Measurements from ENCODE around the gene ATP10A.
A peak's percentile ranks its signal among the peaks of the same experiment; 100 is the strongest.

Gene ATP10A

GRCh38 chr15:25812845-25813244 is 50.3 kb downstream of the ATP10A start:
- Mint-ChIP-seq H3K4me1 (ENCODE audit: low read depth in 2 of 2) (peaks cover 24 to 33% of the 10 kb centered on the region in 2 donors), H3K4me3 (no peak overlapping the region), H3K27ac (no peak overlapping the region), H3K9me3 (no peaks in the 10 kb centered on the region), H3K36me3 (ENCODE audit: insufficient read depth) (peaks cover 2% of the 10 kb centered on the region), H3K27me3 (no peaks in the 10 kb centered on the region)
- DNase-seq (no peak), ATAC-seq (replicated peaks) (no peak)

DNA sequence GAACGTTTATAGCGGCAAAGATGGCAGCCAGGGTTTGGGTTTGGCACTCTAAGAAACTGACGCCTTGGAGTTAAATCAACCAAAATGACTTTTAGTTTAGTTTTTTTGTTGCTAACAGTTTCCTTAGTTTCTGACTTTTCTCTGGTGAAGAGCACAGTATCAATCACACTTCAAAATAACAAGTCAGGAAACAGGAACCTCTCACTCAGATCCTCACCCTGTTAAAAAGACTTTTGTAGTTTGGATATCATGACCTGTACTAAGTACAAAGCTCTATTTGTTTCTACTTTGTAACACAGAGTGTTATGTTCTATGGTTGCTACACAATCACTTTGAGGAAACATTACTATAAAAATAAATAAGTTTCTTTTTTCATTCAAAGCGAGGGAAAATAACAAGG is 51.1 kb downstream of the ATP10A start:
- no peaks in the 10 kb centered on the region for H3K27me3 Mint-ChIP-seq
- H3K27ac Mint-ChIP-seq = no peak overlapping the region
- H3K4me3 Mint-ChIP-seq = peak overlapping the region; percentile 72 to 80
- H3K36me3 Mint-ChIP-seq (ENCODE audit: insufficient read depth) = peaks cover 2% of the 10 kb centered on the region
- H3K9me3 Mint-ChIP-seq = no peaks in the 10 kb centered on the region
- peaks cover 24 to 33% of the 10 kb centered on the region in 2 donors for H3K4me1 Mint-ChIP-seq (ENCODE audit: low read depth in 2 of 2)
- DNase-seq (no peak), ATAC-seq (replicated peaks) (no peak)

DNA sequence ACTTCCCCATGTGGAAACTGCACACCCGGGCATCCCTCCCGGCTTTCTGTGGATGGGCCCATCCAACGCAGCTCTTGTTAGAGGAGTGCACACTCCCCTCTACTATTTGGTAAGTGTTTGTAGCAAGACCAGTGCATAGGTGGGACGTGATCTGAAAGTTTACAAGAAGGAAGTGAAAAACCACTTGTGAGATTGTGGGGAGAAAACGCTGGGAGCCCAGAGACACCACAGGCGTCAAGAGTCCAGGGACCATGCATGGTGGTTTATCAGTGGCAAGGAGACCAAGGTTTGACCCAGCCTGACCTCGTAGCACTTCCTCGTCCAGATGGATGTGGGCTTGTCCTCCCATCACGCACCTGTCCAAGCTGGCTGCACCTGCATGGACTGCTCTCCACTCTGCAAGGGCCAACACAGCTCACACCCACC is 51.6 kb downstream of the ATP10A start:
- no peaks in the 10 kb centered on the region for H3K9me3 Mint-ChIP-seq
- H3K4me3 Mint-ChIP-seq = peak overlapping the region; percentile 72 to 80
- DNase-seq = peak in 1 of 3 experiments; percentile 14
- peak overlapping the region in 1 of 2 donors; percentile 79 for H3K27ac Mint-ChIP-seq
- H3K4me1 Mint-ChIP-seq (ENCODE audit: low read depth in 2 of 2) = peaks cover 24 to 33% of the 10 kb centered on the region in 2 donors
- H3K36me3 Mint-ChIP-seq (ENCODE audit: insufficient read depth) = peaks cover 2% of the 10 kb centered on the region
- H3K27me3 Mint-ChIP-seq = no peaks in the 10 kb centered on the region
- ATAC-seq (replicated peaks) = peak; percentile 80

GRCh38 chr15:25810631-25811091 is 52.5 kb downstream of the ATP10A start:
- Mint-ChIP-seq H3K9me3 (no peaks in the 10 kb centered on the region), H3K27me3 (no peaks in the 10 kb centered on the region), H3K36me3 (ENCODE audit: insufficient read depth) (peaks cover 2% of the 10 kb centered on the region), H3K4me1 (ENCODE audit: low read depth in 2 of 2) (peaks cover 24 to 33% of the 10 kb centered on the region in 2 donors), H3K27ac (peak overlapping the region; percentile 13 to 79), H3K4me3 (peak overlapping the region; percentile 72 to 80)
- peak; percentile 69 for ATAC-seq (replicated peaks)
- DNase-seq = no peak

DNA sequence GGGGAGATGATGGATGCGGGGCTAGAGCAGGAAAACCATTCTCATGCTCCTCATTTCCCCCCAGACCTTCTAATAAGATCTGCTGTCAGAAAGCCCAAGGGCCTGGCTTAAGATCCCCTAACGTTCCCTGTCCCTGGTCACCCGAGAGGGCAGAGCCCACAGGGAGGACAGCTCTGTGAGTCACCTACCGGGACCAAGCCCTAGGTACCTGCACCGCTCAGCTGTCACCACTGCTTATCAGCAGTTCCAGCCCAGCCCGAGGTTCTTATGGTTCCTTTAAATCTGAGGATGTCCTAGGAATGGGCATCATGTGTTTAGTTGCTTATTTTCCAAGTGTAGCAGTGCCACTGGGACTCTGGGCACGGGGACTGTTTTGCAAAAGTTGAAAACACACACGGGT is 53.0 kb downstream of the ATP10A start:
- Mint-ChIP-seq H3K4me1 (ENCODE audit: low read depth in 2 of 2) (peaks cover 24 to 33% of the 10 kb centered on the region in 2 donors), H3K27ac (peak overlapping the region in 1 of 2 donors; percentile 13), H3K4me3 (peak overlapping the region in 1 of 2 donors; percentile 72), H3K36me3 (ENCODE audit: insufficient read depth) (peaks cover 2% of the 10 kb centered on the region), H3K9me3 (no peaks in the 10 kb centered on the region), H3K27me3 (no peaks in the 10 kb centered on the region)
- DNase-seq = no peak
- no peak for ATAC-seq (replicated peaks)

DNA sequence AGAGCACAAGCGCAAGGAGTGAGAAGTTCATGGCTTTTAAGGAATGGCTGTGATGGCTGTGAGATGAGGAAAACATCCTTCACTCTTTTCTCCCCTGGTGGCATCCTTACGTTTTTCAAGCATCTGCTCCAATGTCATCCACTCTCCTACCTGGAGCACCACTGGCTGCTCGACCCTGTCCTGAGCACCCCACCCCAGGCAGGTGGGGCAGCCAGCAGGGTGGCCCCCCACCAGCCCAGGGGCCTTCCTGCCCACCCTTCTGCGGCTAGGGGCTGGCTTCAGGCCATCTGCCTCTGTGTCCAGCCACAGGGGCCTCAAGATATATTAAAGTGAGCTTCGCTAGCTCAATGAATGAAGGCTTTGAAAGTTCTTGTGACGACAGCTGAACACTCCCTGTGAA is 56.1 kb downstream of the ATP10A start:
- ATAC-seq (replicated peaks) (no peak), DNase-seq (no peak)
- Mint-ChIP-seq H3K27me3 (no peaks in the 10 kb centered on the region), H3K4me3 (no peak overlapping the region), H3K9me3 (no peaks in the 10 kb centered on the region), H3K36me3 (ENCODE audit: insufficient read depth) (peaks cover 2% of the 10 kb centered on the region), H3K27ac (no peak overlapping the region), H3K4me1 (ENCODE audit: low read depth in 2 of 2) (peaks cover 15 to 21% of the 10 kb centered on the region in 2 donors)

GRCh38 chr15:25805031-25805430 is 58.1 kb downstream of the ATP10A start:
- Mint-ChIP-seq H3K4me1 (ENCODE audit: low read depth in 2 of 2) (peaks cover 0 to 10% of the 10 kb centered on the region in 2 donors), H3K27ac (no peak overlapping the region), H3K9me3 (no peaks in the 10 kb centered on the region), H3K4me3 (no peak overlapping the region), H3K27me3 (no peaks in the 10 kb centered on the region), H3K36me3 (ENCODE audit: insufficient read depth) (peaks cover 5% of the 10 kb centered on the region)
- ATAC-seq (replicated peaks) (no peak), DNase-seq (no peak)

DNA sequence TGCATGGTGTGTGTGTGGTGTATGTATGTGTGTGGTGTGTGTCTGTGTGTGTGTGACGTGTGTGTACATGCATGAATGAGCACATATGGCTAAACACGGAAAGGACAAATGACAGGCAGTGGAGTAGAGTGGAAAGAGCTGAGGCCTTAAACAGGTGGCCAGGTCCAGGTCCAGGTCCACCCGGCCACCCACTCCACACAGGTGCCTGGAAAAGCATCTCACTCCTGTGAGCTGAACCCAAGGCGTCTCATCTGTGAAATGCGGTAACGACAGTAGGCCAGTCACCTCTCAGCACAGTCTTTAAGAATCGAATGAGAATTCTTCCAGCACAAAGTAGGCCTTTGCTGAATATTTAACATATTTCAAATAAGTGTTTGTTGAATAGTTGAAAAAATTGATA is 58.7 kb downstream of the ATP10A start:
- ATAC-seq (replicated peaks) (no peak), DNase-seq (no peak)
- Mint-ChIP-seq H3K27ac (no peak overlapping the region), H3K4me1 (ENCODE audit: low read depth in 2 of 2) (peaks cover 0 to 10% of the 10 kb centered on the region in 2 donors), H3K9me3 (no peaks in the 10 kb centered on the region), H3K36me3 (ENCODE audit: insufficient read depth) (peaks cover 5% of the 10 kb centered on the region), H3K4me3 (no peak overlapping the region), H3K27me3 (no peaks in the 10 kb centered on the region)

DNA sequence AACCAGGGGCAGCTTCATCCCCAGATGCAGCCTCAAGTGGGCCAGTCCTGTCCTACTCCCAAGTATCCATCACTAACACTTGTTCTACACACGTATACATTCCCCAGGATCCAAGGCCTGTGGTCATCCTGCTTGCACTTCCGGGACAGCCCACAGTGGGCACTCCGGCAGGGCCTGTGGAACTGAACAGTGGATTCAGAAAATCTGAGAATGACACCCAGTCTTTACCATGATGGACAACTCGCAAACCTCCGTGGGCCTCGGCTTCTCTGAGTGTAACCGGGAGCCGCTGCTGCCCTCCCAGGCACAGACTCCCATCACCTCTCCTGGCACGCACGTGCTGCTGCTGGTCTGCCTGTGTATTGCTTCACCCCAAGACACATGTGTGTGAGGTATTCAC is 59.6 kb downstream of the ATP10A start:
- Mint-ChIP-seq H3K4me1 (ENCODE audit: low read depth in 2 of 2) (peaks cover 0 to 12% of the 10 kb centered on the region in 2 donors), H3K9me3 (no peaks in the 10 kb centered on the region), H3K4me3 (no peak overlapping the region), H3K36me3 (ENCODE audit: insufficient read depth) (peaks cover 5% of the 10 kb centered on the region), H3K27me3 (no peaks in the 10 kb centered on the region), H3K27ac (no peak overlapping the region)
- ATAC-seq (replicated peaks) (no peak), DNase-seq (no peak)

GRCh38 chr15:25803036-25803435 is 60.1 kb downstream of the ATP10A start:
- peaks cover 0 to 12% of the 10 kb centered on the region in 2 donors for H3K4me1 Mint-ChIP-seq (ENCODE audit: low read depth in 2 of 2)
- no peaks in the 10 kb centered on the region for H3K27me3 Mint-ChIP-seq
- peaks cover 5% of the 10 kb centered on the region for H3K36me3 Mint-ChIP-seq (ENCODE audit: insufficient read depth)
- no peak for ATAC-seq (replicated peaks)
- no peak overlapping the region for H3K4me3 Mint-ChIP-seq
- no peak overlapping the region for H3K27ac Mint-ChIP-seq
- no peak for DNase-seq
- no peaks in the 10 kb centered on the region for H3K9me3 Mint-ChIP-seq

GRCh38 chr15:25802285-25802830 is 60.8 kb downstream of the ATP10A start:
- no peak for ATAC-seq (replicated peaks)
- peaks cover 5% of the 10 kb centered on the region for H3K36me3 Mint-ChIP-seq (ENCODE audit: insufficient read depth)
- H3K4me1 Mint-ChIP-seq (ENCODE audit: low read depth in 2 of 2) = peaks cover 3 to 13% of the 10 kb centered on the region in 2 donors
- no peaks in the 10 kb centered on the region for H3K27me3 Mint-ChIP-seq
- H3K27ac Mint-ChIP-seq = no peak overlapping the region
- H3K4me3 Mint-ChIP-seq = no peak overlapping the region
- DNase-seq = no peak
- H3K9me3 Mint-ChIP-seq = no peaks in the 10 kb centered on the region

- no peaks in the 10 kb centered on the region for H3K9me3 Mint-ChIP-seq
- peaks cover 3 to 13% of the 10 kb centered on the region in 2 donors for H3K4me1 Mint-ChIP-seq (ENCODE audit: low read depth in 2 of 2)
- H3K27me3 Mint-ChIP-seq = no peaks in the 10 kb centered on the region
- ATAC-seq (replicated peaks) (no peak), DNase-seq (no peak)
- H3K36me3 Mint-ChIP-seq (ENCODE audit: insufficient read depth) = peaks cover 5% of the 10 kb centered on the region
- H3K27ac Mint-ChIP-seq = no peak overlapping the region
- no peak overlapping the region for H3K4me3 Mint-ChIP-seq
These were observed 61.4 kb downstream of the ATP10A start for GRCh38 chr15:25801586-25802284.

DNA sequence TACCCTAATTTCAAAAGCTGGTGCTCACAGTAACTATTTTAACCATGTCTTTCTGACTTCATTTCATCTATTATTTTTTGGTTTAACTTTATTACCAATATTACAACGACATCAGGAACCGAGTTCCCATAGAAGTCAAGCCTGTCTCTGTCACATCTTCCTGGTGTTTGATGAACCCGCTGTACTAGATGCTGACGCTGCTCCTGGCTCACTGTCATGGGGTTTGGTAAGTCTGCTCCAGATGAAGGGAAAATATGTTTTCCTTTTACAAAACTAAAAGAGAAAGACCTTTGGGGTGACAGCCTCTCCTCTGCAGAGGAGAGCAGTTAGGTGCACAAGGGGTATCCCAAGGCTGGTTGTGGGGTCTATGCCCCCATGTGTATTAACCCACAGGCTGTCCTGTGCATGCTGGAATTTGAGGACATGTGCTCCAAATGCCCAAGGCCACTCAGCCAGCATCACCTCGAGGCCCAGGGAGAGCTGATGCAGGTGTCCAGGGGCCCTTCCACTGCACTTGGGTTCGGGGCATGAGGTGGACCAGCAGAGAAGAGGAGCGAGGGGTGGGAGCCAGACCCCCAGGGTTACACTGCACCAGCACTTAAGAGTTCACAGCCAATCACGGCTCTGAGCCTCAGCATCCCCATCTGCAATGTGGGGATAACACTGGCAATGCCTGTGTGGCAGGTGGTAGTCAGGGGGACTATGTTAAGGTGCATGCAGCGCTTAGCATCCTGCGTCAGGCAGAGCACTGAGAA is 62.2 kb downstream of the ATP10A start:
- no peak overlapping the region for H3K27ac Mint-ChIP-seq
- H3K4me1 Mint-ChIP-seq (ENCODE audit: low read depth in 2 of 2) = peaks cover 3 to 14% of the 10 kb centered on the region in 2 donors

More for the DNA sequence above, 62.2 kb downstream of the ATP10A start:
- no peaks in the 10 kb centered on the region for H3K9me3 Mint-ChIP-seq
- no peak for DNase-seq
- no peak for ATAC-seq (replicated peaks)
- no peaks in the 10 kb centered on the region for H3K27me3 Mint-ChIP-seq
- no peak overlapping the region for H3K4me3 Mint-ChIP-seq
- H3K36me3 Mint-ChIP-seq (ENCODE audit: insufficient read depth) = peaks cover 5% of the 10 kb centered on the region

All from effector memory CD8-positive, alpha-beta T cell (primary cell).